Stimulated activated naive CD4-positive, alpha-beta T cell (primary cell): ENCODE data around the gene ADGRG6.
A peak's percentile ranks its signal among the peaks of the same experiment; 100 is the strongest.
"Not testable (repeated sequence)": the region's sequence is repeated elsewhere in the genome, so short reads cannot be mapped to it uniquely, and the experiment has no call there.

Source experiments
- DNase-seq, 6 experiments: peaks; one replicate each; lab custom pipeline; 2025; lab: John Stamatoyannopoulos, UW

The ADGRG6 gene

DNA sequence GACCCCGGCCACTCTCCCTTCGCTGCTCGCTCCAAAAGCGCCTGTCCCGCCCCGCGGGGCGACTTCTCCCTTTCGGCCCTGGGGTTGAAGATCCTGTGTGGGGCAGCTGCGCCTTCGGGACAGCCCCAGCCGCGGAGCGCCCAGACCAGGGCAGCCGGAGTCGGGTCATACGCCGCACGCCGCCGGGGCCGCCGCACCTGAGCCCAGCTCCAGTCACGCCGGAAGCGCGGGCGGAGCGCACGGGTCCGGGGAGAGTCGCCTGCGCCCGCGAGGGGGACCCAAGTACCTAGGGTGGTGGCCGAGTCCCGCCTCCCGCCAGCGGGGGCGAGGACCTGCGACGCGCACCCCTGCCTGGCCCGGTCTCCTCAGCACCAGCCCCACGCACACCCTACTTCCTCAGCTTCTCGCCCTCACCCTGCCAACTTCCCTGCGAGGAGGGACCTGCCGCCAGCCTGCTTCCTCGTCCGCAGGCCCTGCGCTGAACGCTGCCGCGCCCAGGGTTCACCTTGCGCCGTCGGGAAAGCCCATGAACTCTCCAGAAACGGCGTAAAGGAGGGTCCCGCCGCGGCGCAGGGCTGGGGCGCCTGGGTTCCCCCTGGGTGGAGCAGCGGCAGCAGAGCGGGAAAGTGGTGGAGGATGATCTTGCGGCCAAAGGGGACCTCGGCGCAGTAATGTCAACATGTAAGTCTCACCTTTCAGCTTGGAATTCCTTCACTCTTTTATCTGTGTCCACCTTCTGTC, at the start of gene ADGRG6:
Gene ADGRG6, plus strand, starts transcription at position 357 of the 741 bp plus-strand sequence. Its CDS starts 323 bp downstream, at position 680.
- DNase-seq = peak; percentile 2 to 47 (median 18)

- DNase-seq = no peak
These were observed 47.3 kb upstream of the ADGRG6 start for GRCh38 chr6:142254513-142254912.

- no peak for DNase-seq
These were observed 46.0 kb upstream of the ADGRG6 start for GRCh38 chr6:142255785-142256184.

- no peak for DNase-seq
These were observed 43.5 kb upstream of the ADGRG6 start for GRCh38 chr6:142258305-142258704.

GRCh38 chr6:142258757-142259156, 43.0 kb upstream of the ADGRG6 start:
- no peak for DNase-seq

DNA sequence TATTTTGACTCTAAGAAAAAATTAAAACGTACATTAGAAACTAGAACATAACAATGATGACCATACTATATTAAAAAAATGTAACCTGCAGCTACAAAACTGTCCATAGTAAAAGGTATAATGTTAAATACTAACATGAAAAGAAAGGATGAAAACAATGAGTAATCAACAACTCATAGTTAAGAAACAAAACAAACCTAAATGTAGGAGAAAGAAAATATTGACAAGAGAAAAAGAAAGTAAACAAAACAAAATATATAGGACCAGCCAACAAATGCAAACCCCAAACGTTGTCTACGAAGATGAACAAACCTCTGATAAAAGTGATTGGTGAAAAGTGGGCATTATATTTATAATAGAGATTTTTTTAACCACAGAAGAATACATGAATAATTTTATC, 41.1 kb upstream of the ADGRG6 start:
- DNase-seq = no peak

GRCh38 chr6:142262231-142262630, 39.6 kb upstream of the ADGRG6 start:
- DNase-seq = no peak

- no peak for DNase-seq
These were observed 36.3 kb upstream of the ADGRG6 start for GRCh38 chr6:142265476-142265875.

DNA sequence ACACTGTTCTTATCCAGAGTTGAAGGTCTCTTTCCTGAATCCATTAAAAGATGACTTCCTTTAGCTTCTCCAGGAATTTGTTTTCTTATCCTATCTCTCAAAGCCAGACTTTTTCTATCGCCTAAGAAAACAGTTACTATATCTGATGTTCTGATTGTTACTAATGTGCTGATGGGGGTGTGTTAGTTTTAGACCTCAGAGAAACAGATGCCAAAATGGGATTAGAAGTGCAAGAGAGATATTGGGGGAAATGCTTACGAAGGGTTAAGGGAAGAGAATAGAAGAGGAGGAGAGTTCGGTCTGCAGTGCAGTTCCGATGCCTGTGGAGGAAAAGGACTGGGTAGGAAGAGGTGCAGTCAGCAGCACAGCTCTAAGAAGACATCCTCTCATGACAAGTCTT, 35.7 kb upstream of the ADGRG6 start:
- DNase-seq = no peak

DNA sequence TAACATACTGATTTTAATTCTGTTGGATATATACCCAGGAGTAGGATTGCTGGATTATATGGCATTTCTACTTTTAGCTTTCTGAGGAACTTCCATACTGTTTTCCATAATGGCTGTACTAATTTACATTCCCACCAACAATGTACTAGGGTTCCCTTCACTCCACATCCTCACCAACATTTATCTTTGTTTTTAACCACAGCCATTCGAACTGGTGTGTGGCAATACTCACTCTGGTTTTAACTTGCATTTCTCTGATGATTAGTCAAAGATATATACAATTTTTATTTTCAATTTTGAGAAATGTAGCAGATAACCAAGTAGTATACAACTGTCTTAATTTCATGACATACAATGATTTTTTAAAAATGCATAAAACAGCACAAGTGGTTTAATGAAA, 30.3 kb upstream of the ADGRG6 start:
- DNase-seq = no peak

- DNase-seq = no peak
These were observed 27.2 kb upstream of the ADGRG6 start for GRCh38 chr6:142274656-142275055.

DNA sequence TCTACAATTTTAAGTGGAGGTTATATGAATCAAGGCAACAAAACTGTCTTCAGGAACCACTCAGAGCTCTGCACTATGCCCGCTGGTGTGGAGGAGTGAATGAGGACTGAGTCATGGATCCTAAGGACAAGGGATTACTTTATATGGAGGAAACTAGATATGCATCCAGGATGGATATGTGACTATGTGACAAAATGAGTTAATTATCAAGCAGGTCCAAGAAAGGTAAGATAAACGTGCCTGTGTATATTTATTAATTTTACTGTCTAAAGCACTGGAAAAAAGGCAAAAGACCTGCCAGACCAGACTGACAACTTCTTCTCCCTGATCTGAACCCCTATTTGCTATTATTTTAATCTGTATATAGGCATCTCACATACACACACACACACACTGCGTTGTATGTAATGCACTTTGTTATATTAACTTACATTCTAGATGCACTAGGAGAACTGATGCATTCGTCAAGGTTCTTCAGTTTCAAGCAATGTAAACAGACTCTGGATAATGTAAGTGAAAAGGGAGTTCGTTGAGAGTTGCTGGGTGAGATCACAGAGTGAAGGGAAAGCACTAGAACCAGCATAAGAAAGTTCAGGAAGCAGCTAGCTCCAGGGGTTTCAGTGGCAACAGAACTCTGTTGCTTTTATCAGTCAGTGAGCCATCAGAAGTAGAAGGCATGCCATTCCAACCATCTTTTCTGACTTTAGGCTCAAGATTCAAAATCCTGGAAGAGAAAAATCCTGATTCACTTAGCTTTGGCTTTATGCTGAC, 26.4 kb upstream of the ADGRG6 start:
- DNase-seq = no peak

DNA sequence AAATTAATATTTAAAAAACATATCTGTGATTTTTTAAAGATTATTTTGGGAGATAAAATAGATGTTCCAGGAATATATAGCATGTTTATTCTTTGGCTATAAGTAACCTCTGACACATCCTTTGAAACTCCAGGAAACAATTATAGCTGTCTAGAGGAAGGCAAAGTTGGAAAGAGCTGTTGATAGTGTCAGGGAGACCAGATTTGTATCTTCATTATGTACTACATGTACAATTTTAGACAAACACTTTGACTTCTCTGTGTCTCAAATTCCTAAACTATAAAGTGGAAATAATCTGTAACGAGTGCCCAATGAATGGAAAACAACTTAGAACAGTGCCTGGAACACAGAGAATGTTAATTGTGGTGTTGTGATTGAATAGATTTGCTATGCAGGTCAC, 25.6 kb upstream of the ADGRG6 start:
- DNase-seq = no peak

GRCh38 chr6:142279350-142280180, 22.2 kb upstream of the ADGRG6 start:
- no peak for DNase-seq

- DNase-seq = no peak
These were observed 21.5 kb upstream of the ADGRG6 start for GRCh38 chr6:142280265-142280664.

DNA sequence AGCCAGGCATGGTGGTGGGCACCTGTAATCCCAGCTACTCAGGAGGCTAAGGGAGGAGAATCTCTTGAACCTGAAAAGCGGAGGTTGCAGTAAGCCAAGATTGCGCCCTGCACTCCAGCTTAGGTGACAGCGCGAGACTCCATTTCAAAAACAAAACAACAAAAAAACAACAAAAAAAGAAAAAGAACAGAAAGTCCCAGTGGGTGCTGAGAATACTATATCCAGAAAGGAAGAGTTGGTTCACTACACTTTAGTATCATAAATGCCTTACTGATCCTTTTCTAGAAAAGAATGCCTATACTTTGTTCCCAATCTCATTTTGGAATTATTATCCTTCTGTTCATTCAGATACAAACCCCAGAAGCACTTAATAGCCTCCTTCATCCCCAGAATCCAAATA, 20.9 kb upstream of the ADGRG6 start:
- DNase-seq = no peak

DNA sequence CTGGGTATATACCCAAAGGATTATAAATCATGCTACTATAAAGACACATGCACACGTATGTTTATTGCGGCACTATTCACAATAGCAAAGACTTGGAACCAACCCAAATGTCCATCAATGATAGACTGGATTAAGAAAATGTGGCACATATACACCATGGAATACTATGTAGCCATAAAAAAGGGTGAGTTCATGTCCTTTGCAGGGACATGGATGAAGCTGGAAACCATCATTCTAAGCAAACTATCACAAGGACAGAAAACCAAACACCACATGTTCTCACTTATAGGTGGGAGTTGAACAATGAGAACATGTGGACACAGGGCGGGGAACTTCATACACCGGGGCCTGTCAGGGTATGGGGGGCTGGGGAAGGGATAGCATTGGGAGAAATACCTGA, 18.7 kb upstream of the ADGRG6 start:
- not testable (repeated sequence) for DNase-seq

DNA sequence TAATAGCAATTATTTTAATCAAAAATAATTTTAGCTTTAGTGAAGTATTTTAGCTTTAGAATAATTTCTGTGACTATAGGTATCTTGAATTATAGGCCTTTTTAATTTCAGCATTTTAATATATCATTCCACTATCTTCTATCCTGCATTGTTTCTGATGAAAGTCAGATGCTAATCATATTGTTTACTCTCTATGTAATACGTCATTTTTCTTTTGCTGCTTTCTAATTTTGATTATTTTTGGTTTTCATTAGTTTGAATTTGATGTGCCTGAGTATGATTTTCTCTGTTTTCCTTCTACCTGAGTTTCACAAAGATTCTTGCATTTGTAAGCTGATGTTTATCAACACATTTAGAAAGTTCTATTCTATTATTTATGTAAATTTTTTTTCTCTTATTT, 17.4 kb upstream of the ADGRG6 start:
- DNase-seq = no peak

DNA sequence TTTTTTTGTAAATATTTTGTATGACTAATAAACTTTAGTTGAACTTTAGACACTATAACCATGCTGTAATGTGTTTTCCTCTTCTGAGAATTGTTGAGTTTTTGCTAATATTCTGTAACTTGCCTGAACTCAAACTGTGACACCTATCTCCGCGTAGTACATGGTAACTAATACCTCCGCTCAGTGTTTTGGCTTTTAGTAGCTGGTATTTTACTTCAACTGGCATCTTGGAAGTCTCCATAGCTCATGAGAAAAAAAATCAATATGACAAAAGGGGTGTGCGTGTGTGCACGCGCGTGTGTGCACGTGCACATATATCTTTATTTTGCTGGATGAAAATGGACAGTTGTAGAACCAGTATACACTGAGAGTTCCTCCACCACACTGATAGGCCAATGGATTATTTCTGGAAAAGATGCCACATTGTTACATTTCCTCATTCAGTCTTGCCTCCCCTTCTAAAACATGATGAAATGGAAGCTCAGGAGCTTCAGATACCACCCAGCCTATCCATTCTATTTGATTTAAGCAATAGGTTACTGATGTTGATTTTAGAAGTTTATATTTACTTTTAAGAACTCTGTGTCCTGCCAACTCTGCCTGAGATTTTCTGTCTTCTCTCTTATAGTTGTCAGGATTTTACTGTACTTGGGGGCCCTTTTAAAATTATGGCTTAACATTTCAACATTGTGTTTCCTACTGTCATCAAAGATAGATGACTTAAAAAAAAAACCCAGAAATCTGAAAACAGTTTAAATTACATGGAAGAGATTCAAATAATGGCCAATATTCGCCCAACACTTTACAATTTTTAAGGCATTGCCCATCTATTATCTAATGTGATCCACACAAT, 16.3 kb upstream of the ADGRG6 start:
- no peak for DNase-seq

- DNase-seq = no peak
These were observed 15.8 kb upstream of the ADGRG6 start for GRCh38 chr6:142286088-142286409.

DNA sequence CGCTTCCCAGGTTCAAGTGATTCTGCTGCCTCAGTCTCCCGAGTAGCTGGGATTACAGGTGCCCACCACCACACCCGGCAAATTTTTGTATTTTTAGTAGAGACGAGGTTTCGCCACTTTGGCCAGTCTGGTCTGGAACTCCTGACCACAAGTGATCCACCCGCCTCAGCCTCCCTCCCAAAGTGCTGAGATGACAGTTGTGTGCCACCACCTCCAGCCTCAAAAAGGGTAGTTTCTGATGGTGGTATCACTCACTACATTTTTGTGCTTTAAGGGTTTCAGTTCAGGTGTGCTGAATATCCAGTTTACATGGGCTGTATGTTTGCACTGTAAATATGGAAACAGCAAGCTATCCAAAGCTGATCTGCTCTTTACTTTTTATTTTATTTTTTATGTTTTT, 12.1 kb upstream of the ADGRG6 start:
- DNase-seq = no peak

GRCh38 chr6:142290851-142291250, 11.0 kb upstream of the ADGRG6 start:
- DNase-seq = no peak
